M059J (cell line): ENCODE data around the gene CDH11. TPM values are rescaled to one million over a fixed set of nuclear protein-coding genes. Genes with fewer than 3 reads are reported as not detected.

Experiments
- DNase-seq: peaks from one replicate; pipeline ENCODE4 v3.0.0-alpha.2; 2012; ENCODE audit warnings: low read depth
- total RNA-seq: library from RNA; depleted of rRNA; stranded (reverse); fragments of >200 nt; shearing (Covaris generic); gene quantifications from 2 replicates; pipeline ENCODE4 v1.2.3, GENCODE V29; 2014

CDH11 gene
- total RNA-seq, 1 experiment from 2014 or later, result 139 TPM

GRCh38 chr16:65024767-65025178, 97.1 kb downstream of the CDH11 start:
- DNase-seq, result peak; percentile 65

DNA sequence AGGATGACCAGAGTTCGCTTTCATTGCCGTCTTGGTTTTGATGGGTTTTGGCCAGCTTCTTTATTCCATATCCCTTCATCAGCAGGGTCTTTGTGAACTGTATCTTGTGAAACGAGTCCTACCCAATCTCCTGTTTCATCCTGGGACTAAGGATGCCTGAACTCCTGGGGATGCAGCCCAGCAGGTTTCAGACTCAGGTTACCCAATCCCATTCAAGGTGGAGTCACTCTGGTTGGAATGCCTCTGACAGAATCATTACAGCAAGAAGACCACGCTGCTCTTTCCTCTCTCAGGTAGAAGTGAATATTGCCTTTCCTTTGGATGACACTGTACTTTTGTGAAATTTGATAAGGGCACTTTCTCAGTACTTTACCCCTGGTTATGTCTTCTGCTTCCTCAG, 98.1 kb downstream of the CDH11 start:
- DNase-seq, result no peak

- DNase-seq, result no peak
Measured at GRCh38 chr16:65021852-65022595, 99.8 kb downstream of the CDH11 start.

GRCh38 chr16:65016754-65017153, 105.1 kb downstream of the CDH11 start:
- DNase-seq, result no peak

DNA sequence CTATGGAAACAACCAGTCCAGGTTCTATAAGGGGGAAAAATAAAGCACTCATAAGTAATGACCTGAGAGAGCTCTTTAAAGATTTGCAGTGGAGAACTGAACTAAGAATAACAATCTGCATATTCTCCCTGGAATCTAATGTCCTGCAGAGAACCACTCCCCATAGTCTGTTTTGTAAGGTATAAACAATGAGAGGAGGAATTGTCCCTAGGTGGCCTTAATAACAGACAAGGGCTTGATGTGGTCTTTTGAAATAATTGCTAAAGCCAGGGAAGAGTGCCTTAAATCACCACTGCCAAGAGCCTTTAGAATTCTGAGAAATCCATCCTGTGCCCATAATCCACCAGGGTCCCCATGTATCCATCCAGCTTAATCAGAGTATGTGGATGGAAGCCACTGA, 106.3 kb downstream of the CDH11 start:
- no peak for DNase-seq

GRCh38 chr16:65012357-65012756, 109.5 kb downstream of the CDH11 start:
- DNase-seq, result peak; percentile 75

DNA sequence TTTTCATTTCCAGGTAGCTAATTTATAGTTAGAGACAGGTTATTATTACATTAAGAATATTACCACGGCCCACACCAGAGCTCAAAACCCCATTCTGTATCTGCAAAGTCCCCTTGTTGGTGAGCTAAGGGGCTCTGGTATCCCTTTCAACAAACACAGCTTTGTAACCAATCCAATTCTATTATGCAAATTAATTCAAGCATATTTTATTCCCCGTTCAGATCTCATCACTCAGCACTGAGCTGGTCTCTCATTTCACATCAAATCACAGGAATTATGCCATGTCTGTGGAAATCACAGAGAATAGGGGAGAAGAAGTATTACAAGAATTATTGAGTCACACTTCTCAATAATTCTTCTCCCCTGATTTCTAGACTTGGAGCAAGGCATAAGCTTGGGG, 111.7 kb downstream of the CDH11 start:
- no peak for DNase-seq

DNA sequence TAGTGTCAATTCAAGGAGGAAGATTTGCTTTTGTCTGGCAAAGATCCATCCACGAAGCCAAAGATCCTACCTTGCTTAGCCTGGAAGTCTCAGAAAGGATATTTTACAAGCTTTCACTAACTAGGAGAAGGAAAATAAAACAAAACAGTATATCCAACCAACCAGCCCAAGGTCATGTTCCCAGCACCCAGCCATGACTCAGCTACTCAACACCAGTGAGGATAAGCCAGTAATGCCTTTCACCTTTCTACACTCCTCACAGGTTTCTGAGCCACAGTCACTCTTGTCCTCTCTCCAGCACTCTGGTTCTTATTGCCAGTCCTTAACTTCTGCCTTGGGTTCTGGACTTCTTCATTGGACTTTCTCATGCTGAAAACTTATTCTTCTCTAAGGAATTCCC, 116.2 kb downstream of the CDH11 start:
- DNase-seq, result peak; percentile 71

DNA sequence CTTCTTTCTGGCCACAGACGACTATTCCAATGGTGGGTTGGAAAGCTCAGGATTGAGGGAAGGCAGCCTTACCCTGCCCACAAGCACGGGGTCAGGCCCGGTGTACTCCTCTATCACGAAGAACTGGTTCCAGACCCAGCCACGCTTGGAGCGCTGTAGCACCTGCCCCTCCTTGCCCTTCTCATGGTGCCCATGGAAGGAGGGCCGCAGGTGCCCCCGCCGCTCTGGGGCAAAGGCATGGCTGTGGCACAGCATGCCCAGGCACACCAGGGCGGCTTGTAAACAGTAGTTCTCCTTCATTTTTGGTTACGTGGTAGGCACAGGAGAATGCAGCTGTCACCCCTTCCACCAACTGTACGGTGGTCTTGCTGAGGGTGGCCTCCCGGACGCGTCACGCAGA, 117.3 kb downstream of the CDH11 start:
- DNase-seq, result no peak

GRCh38 chr16:65003621-65004020, 118.2 kb downstream of the CDH11 start:
- no peak for DNase-seq

DNA sequence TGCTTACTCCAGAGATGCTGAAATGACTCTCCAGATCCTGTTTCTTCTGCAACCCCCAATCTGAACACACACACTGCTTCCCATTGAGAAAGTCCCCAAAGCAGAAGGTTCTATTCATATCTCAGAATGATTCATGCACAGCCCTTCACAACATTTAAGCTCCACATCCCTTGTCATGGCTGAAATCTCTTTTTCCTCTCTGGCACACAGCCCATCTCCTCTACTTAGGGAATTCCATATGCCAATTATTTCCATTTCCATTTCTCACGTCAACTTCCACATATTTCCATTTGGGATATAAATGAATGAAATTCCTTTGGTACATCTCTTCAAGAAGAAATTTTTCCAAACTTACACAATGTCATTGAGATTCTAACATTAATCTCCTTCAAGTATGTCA, 119.6 kb downstream of the CDH11 start:
- peak; percentile 49 for DNase-seq

GRCh38 chr16:65000654-65001053, 121.2 kb downstream of the CDH11 start:
- no peak for DNase-seq

GRCh38 chr16:64997751-64998150, 124.1 kb downstream of the CDH11 start:
- DNase-seq, result no peak

DNA sequence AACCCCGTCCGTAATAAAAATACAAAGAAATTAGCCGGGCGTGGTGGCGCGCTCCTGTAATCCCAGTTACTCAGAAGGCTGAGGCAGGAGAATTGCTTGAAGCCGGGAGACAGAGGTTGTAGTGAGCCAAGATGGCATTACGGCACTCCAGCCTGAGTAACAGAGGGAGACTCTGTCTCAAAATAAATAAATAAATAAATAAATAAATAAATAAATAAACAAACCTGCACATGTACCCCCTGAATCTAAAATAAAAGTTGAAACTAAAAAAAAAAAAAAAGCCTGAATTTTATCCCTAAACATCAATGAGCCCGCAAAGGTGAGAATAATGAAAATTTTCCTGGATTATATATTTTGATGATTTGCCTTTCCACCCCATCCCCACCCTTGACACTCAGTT, 124.7 kb downstream of the CDH11 start:
- DNase-seq, result no peak

DNA sequence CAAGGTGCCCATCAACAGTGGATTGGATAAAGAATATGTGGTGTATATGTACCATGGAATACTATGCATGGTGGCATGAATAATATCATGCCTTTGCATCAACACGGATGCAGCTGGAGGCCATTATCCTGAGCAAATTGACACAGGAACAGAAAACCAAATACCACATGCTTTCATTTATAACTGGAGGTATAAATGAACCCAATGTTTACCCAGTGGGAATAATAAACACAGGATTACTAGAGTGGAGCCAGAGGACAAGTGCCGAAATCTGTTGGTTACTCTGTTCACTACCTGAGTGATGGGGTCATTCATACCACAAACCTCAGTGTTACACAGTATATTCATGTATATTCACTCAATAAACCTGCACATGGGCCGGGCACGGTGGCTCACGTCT, 125.2 kb downstream of the CDH11 start:
- DNase-seq, result no peak

DNA sequence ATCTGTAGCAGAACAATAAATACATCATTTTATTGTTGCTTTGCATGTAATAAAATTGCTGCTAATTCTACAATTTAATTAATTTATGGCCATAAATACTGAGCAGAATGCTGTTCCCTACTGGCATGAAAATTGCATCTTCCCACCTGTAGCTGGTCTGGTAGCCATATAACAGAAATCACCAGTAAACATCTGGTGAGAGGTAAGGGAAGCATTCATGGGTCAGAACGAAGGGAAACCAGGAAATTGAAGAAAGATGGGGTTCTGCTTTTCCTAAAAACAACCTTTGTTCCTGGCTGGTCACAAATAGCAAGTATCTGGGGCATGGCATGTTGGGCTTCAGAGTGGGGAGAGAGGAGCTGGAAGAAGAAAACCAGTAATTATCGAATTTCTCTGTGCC, 128.4 kb downstream of the CDH11 start:
- no peak for DNase-seq

- DNase-seq, result no peak
Measured at GRCh38 chr16:64991001-64991400, 130.9 kb downstream of the CDH11 start.

DNA sequence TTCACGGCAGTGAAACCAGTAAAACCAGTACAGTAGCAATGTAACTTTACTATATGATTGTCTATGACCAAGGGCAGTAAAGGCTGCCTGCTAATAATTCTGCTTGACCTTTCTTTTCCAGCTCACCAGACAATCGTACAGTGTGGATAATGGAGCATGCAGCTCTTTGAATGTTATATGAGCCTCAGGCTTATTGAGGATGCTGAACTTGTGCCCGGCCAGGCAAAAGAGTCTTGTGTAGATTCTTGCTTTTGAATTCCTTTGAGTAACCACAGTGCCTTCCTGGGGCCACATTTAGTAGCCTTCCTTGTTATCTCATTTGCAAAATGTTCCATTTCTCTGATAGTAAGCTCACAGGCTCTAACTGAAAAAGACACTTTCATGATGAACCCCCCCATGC, 131.8 kb downstream of the CDH11 start:
- DNase-seq, result peak; percentile 24

DNA sequence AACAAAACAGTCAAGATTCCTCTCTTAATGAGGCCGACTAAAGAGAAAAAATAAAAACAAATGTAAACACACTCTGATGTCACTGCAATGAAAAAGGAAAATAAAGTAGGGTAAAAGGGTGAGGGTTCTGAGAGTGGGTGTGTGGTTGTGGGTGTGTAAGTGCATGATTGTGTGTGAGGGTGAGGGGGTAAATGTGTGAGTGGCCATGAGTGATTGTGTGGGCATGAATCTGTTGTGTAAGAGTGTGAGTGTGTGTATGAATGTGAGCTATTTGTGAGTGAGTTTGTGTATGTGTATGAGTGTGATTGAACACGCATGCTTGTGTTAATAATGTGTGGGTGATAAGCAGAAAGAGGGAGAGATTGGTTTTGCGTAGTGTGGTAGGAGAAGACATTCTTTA, 132.8 kb downstream of the CDH11 start:
- DNase-seq, result no peak

- peak; percentile 74 for DNase-seq
Measured at GRCh38 chr16:64983963-64984362, 137.9 kb downstream of the CDH11 start.

GRCh38 chr16:64983231-64983630, 138.6 kb downstream of the CDH11 start:
- no peak for DNase-seq

- no peak for DNase-seq
Measured at GRCh38 chr16:64982581-64982980, 139.3 kb downstream of the CDH11 start.

DNA sequence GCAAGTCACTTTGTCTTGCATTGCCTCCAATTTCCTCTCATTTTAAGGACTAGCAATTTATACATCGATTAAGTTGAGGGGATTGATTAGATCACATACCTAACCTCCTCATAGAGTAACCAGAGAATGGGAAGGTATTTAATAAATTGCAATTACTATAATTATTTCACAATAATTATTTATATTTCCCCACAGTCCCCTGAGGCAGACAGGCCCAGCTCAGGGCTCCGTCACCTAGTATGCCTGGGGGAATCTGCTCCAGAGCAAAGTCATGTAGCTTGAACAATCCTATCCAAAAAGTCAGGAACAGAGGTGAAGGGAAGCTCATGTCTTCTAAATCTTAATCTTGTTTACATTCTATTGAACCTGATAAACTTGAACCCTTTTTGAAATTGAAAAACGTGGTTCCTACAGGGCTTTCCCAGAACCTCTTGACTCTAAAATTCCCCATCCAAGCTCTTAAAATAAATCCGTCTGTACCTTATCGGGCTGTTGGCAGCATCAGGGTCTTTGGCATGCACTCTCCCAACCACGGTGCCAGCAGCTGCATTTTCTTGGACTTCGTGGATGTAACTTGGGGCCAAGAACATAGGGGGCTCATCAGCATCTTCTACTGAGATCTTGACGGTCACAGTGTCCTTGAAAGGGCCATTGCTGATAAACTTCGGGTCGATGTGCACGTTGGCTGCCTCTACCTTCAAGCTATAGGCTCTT, 140.1 kb downstream of the CDH11 start:
- no peak for DNase-seq
